Colonic mucosa (tissue), 4 donors: ENCODE measurements around the gene P4HTM. TPM values are rescaled to one million over a fixed set of nuclear protein-coding genes. Genes with fewer than 3 reads are reported as not detected.
"Not testable (repeated sequence)": the region's sequence is repeated elsewhere in the genome, so short reads cannot be mapped to it uniquely, and the experiment has no call there.

ENCODE experiments used
- DNase-seq: peaks from one replicate; pipeline ENCODE4 v3.0.0-alpha.2; 2020
- H3K27ac ChIP-seq: fragments of 200-600 bp; one replicate; pipeline ENCODE4 v1.8.0; 2021
- H3K27me3 ChIP-seq: fragments of 200-600 bp; one replicate; pipeline ENCODE4 v1.8.0; 2021
- H3K36me3 ChIP-seq: fragments of 200-600 bp; one replicate; pipeline ENCODE4 v1.8.0; 2021
- H3K4me1 ChIP-seq: fragments of 200-600 bp; one replicate; pipeline ENCODE4 v1.8.0; 2021; ENCODE audit warnings: mild to moderate bottlenecking
- H3K4me3 ChIP-seq: fragments of 200-600 bp; one replicate; pipeline ENCODE4 v1.8.0; 2021
- H3K9ac ChIP-seq, 2 donors: one replicate each; pipeline ENCODE4 v1.7.0; 2013; ENCODE audit warnings: control low read depth in 2 of 2, low read depth in 2 of 2, low read length in 2 of 2
- H3K9me3 ChIP-seq: fragments of 200-600 bp; one replicate; pipeline ENCODE4 v1.8.0; 2021
- intact Hi-C: fragments of 100-400 bp; cut with DNase I; formaldehyde crosslinking; loops from one replicate; pipeline ENCODE4 v1.14.1; 2022
- total RNA-seq, 2 donors: library from RNA; stranded (reverse); fragmentation: NEBNext Ultra II Directional in 1 of 2; extraction: Animal tissue kit (Norgen Biotek cat#: 25700) in 1 of 2; gene quantifications; one replicate each; pipeline ENCODE4 v1.2.1, GENCODE V29; 2021
- TF ChIP-seq, protein P1 (sequence below): fragments of 200-600 bp; IDR thresholded peaks from one replicate; pipeline ENCODE4 v1.8.0; 2022; ENCODE audit warnings: antibody characterized with exemption, mild to moderate bottlenecking
- donor health status: healthy.
- donor health status: DM: no; HTN: no; CAD: no.
- donor health status: DM: no; HTN: no; CAD: no.

Gene P4HTM
- total RNA-seq, 2 donors from 2014 or later: 34.9 to 73.9 TPM

DNA sequence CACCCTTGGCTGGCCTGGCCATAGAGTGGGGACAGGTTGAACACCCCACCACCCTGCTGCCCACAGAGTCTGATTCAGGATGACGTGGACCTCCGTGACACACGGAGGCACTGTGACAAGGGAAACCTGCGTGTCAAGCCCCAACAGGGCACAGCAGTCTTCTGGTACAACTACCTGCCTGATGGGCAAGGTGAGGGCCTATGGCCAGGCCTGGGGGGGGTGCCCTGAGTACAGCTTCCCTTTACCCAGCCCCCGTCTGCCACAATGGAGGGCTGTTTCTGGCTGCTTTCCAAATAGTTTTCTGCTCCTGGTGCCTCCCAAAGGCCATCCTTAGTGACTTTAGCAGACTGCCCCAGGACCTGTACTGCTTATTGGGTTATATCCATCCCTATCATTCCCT, 16.0 kb downstream of the P4HTM start:
- DNase-seq: no peak
- H3K4me1 ChIP-seq: peaks cover 7% of the 10 kb centered on the region
- TF ChIP-seq, protein P1, sequence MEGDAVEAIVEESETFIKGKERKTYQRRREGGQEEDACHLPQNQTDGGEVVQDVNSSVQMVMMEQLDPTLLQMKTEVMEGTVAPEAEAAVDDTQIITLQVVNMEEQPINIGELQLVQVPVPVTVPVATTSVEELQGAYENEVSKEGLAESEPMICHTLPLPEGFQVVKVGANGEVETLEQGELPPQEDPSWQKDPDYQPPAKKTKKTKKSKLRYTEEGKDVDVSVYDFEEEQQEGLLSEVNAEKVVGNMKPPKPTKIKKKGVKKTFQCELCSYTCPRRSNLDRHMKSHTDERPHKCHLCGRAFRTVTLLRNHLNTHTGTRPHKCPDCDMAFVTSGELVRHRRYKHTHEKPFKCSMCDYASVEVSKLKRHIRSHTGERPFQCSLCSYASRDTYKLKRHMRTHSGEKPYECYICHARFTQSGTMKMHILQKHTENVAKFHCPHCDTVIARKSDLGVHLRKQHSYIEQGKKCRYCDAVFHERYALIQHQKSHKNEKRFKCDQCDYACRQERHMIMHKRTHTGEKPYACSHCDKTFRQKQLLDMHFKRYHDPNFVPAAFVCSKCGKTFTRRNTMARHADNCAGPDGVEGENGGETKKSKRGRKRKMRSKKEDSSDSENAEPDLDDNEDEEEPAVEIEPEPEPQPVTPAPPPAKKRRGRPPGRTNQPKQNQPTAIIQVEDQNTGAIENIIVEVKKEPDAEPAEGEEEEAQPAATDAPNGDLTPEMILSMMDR: no peak
- intact Hi-C loops: no loop called here
- no peaks in the 10 kb centered on the region for H3K9me3 ChIP-seq
- no peak overlapping the region for H3K27ac ChIP-seq
- peak overlapping the region; percentile 24 to 87 for H3K9ac ChIP-seq
- no peaks in the 10 kb centered on the region for H3K36me3 ChIP-seq
- no peak overlapping the region for H3K4me3 ChIP-seq
- H3K27me3 ChIP-seq: no peaks in the 10 kb centered on the region

DNA sequence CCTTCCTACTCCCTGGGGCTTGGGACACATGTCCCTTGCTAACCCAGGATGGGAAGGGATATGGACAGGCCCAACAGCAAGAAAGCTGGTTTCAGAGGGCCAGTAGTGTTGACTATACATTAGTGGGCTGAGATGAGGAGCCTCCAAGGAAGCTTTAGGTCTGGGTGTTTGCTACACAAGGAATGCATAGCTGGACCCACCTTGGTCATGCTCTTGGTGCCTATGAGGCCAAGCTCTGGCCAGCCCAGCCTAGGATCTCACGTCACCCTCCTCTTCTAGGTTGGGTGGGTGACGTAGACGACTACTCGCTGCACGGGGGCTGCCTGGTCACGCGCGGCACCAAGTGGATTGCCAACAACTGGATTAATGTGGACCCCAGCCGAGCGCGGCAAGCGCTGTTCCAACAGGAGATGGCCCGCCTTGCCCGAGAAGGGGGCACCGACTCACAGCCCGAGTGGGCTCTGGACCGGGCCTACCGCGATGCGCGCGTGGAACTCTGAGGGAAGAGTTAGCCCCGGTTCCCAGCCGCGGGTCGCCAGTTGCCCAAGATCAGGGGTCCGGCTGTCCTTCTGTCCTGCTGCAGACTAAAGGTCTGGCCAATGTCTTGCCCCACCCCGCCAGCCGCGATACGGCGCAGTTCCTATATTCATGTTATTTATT, 16.5 kb downstream of the P4HTM start:
- DNase-seq: peak; percentile 46
- intact Hi-C loops: no loop called here
- Histone ChIP-seq H3K36me3 (no peaks in the 10 kb centered on the region), H3K9ac (peak overlapping the region; percentile 87), H3K9me3 (no peaks in the 10 kb centered on the region), H3K27me3 (no peaks in the 10 kb centered on the region), H3K4me1 (peaks cover 7% of the 10 kb centered on the region), H3K27ac (peak overlapping the region; percentile 99), H3K4me3 (peak overlapping the region; percentile 78)
- TF ChIP-seq, protein P1: no peak

- intact Hi-C loops: no loop called here
- H3K36me3 ChIP-seq: no peaks in the 10 kb centered on the region
- no peaks in the 10 kb centered on the region for H3K9me3 ChIP-seq
Observed at GRCh38 chr3:49007068-49007770, 17.2 kb downstream of the P4HTM start, which contains the start of gene WDR6. Gene WDR6 (plus strand): TSS chr3:49007391. CDS start chr3:49007432, 41 bp downstream.

DNA sequence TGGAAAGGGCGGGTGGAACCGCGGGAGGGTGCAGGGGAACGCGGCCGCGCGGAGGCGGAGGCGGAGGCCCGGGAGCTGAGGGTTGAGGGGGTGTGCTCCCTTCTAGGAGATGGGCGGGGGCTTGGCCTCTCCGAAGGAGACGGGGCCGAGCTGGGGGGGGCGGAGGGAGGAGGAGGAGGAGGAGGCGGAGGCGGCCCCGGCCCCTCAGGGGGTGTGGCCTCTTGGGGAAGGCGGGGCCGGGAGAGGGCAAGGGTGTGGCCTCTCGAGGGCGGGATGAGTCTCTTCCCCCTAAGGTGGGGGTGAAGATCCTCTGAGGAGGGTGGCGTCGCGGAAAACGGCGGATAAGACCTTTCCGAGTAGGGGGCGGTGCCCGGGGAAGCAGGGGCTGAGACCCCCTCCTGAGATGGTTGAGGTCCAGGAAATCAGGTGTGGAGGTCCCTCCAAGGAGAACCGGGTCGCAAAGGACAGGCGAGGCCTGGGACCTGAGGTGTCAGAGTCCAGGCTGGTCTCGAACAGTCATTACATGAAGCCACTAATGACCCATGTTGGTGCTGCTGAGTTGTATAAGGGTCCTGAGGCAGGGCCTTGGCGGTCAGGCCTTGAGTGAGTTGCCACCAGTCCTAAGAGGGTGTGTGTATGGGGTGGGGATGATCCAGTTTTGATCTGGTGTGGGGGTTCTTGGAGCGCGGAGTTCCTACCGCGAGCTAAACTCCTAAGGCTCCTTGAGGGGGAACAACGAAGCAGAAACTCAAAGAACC, 17.9 kb downstream of the P4HTM start:
- peaks cover 7% of the 10 kb centered on the region for H3K4me1 ChIP-seq
- H3K27me3 ChIP-seq: no peaks in the 10 kb centered on the region
- H3K9ac ChIP-seq: peak overlapping the region; percentile 87 to 92
- H3K36me3 ChIP-seq: no peaks in the 10 kb centered on the region
- H3K9me3 ChIP-seq: no peaks in the 10 kb centered on the region
- H3K27ac ChIP-seq: peak overlapping the region; percentile 99
- TF ChIP-seq, protein P1: no peak
- peak; percentile 96 for DNase-seq
- H3K4me3 ChIP-seq: peak overlapping the region; percentile 78
- intact Hi-C loops: no loop called here

More at GRCh38 chr3:49007068-49007770, 17.2 kb downstream of the P4HTM start, which contains the start of gene WDR6:
- peaks cover 7% of the 10 kb centered on the region for H3K4me1 ChIP-seq
- H3K4me3 ChIP-seq: peak within 1 kb of the TSS; percentile 78
- peak; percentile 97 for DNase-seq
- peak within 1 kb of the TSS; percentile 99 for H3K27ac ChIP-seq
- peak within 1 kb of the TSS; percentile 87 to 92 for H3K9ac ChIP-seq
- no peaks in the 10 kb centered on the region for H3K27me3 ChIP-seq
- TF ChIP-seq, protein P1: peak; percentile 39

DNA sequence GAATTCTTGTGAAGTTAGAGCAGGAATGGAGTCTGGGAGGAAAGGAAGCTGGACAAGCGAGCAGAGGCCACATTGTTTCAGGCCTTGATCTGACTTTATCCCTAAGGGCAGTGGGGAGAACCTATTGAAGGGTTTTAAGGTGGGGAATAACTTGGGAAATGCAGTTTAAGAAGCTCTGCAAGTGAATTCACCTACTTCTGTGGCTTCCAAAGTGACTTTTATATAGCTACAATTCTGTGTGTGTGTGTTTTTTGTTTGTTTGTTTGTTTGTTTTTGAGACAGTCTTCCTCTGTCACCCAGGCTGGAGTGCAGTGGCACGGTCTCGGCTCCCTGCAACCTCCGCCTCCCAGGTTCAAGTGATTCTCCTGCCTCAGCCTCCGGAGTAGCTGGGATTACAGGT, 18.6 kb downstream of the P4HTM start:
- H3K36me3 ChIP-seq, H3K27me3 ChIP-seq, H3K9me3 ChIP-seq, H3K4me3 ChIP-seq, DNase-seq, H3K4me1 ChIP-seq, intact Hi-C loops: not testable (repeated sequence)
- Histone ChIP-seq H3K27ac (peak overlapping the region; percentile 99), H3K9ac (peak overlapping the region in 1 of 2 donors; percentile 82)
